ENCODE data around the gene NAA16.

Gene NAA16

DNA sequence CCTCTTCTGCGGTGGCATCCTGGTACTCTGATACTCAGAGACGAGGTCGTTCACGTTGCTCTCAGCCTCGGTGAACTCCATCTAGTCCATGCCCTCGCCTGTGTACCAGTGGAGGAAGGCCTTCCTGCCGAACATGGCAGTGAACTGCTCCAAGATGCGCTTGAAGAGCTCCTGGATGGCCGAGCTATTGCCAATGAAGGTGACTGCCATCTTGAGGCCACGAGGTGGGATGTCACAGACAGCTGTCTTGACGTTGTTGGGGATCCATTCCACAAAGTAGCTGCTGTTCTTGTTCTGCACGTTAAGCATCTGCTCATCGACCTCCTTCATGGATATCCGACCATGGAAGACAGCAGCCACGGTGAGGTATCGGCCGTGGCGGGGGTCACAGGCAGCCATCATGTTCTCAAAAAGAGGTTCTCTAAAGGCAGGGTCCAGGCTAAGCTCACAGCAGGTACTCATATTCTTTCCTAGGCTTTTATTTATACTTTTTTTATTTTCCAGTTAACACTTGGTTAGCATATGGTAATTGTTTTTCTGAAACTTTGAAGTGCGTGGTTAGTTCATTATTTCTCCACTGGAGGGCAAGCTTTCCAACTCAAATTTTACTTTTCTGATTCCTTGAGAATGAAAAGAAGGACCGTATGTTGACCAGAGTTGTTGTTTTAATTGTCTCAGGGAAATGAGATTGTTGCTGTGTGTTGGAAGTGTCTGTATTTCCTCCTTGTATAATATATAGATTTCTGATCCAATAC is 73.9 kb downstream of the NAA16 start:
- no peaks in the 10 kb centered on the region for H4K20me1 ChIP-seq (ENCODE audit: insufficient read depth, low read length)
- DNase-seq: no peak

DNA sequence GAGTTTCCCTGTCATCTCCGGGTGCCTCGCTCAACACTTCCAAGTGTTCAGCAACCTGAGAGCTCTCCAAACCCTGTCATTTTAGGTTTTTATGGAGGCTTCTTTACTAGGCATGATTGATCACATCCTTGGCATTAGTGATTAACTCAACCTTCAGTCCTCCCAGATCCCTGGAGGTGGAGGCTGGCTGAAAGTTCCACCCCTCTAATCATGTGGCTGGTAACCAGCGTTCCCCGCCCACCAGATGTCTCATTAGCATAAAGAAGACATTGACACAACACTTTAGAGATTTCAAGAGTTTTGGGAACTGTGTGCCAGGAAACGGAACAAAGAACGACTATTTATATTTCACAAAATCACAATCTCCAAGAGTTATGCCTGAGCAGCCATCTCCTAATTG is 75.1 kb downstream of the NAA16 start:
- DNase-seq: no peak
- no peak overlapping the region for H3K9ac ChIP-seq (ENCODE audit: low read length)

More for the DNA sequence above, 73.9 kb downstream of the NAA16 start:
- Histone ChIP-seq H2AFZ (ENCODE audit: low read length) (no peak overlapping the region), H3K9me3 (replicated peaks; ENCODE audit: insufficient read depth, low read length) (no peaks in the 10 kb centered on the region), H3K27me3 (replicated peaks; ENCODE audit: insufficient read depth, low read length) (no peaks in the 10 kb centered on the region), H3K4me1 (ENCODE audit: low read length) (no peaks in the 10 kb centered on the region), H3K9me2 (replicated peaks; ENCODE audit: insufficient read depth, low read length) (no peaks in the 10 kb centered on the region), H3K9ac (ENCODE audit: low read length) (no peak overlapping the region), H3K79me2 (ENCODE audit: low read length) (no peaks in the 10 kb centered on the region), H3K27ac (ENCODE audit: low read length) (no peak overlapping the region), H3K36me3 (replicated peaks; ENCODE audit: insufficient read depth, low read length) (no peaks in the 10 kb centered on the region), H3K4me3 (ENCODE audit: low read length) (no peak overlapping the region), H3K4me2 (ENCODE audit: low read depth, low read length) (no peak overlapping the region), H3F3A (ENCODE audit: insufficient read depth, low read length) (no peaks in the 10 kb centered on the region)
- TF ChIP-seq EZH2 (optimal IDR thresholded peaks at IDR 0.05; ENCODE audit: low read depth, low read length): no peak
- TF ChIP-seq EZH2phosphoT487 (IDR thresholded peaks at IDR 0.05; ENCODE audit: low read length): no peak
- TF ChIP-seq, protein P1, sequence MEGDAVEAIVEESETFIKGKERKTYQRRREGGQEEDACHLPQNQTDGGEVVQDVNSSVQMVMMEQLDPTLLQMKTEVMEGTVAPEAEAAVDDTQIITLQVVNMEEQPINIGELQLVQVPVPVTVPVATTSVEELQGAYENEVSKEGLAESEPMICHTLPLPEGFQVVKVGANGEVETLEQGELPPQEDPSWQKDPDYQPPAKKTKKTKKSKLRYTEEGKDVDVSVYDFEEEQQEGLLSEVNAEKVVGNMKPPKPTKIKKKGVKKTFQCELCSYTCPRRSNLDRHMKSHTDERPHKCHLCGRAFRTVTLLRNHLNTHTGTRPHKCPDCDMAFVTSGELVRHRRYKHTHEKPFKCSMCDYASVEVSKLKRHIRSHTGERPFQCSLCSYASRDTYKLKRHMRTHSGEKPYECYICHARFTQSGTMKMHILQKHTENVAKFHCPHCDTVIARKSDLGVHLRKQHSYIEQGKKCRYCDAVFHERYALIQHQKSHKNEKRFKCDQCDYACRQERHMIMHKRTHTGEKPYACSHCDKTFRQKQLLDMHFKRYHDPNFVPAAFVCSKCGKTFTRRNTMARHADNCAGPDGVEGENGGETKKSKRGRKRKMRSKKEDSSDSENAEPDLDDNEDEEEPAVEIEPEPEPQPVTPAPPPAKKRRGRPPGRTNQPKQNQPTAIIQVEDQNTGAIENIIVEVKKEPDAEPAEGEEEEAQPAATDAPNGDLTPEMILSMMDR (IDR thresholded peaks at IDR 0.05; ENCODE audit: low read length): peak; percentile 24

DNA sequence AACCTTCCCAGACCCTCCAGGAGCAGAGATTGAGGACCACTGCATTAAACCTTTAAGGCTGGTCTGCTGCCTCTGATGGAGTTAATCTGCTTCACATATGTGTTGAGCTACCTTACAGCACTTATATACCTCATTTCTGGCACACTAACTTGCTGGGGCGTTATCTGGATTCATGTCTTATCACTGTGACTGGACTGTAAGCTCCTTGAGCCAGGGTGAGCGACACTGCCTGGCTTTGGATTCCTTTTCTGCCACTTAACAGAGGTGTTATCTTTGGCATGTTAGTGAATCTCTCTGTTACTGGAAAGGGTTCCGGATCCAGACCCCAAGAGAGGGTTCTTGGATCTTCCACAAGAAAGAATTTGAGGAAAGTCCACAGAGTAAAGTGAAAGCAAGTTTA is 76.5 kb downstream of the NAA16 start:
- Histone ChIP-seq H3K4me2 (ENCODE audit: low read depth, low read length) (no peak overlapping the region), H3K4me3 (ENCODE audit: low read length) (no peak overlapping the region), H3K9me3 (replicated peaks; ENCODE audit: insufficient read depth, low read length) (no peaks in the 10 kb centered on the region), H3K4me1 (ENCODE audit: low read length) (no peaks in the 10 kb centered on the region), H4K20me1 (ENCODE audit: insufficient read depth, low read length) (no peaks in the 10 kb centered on the region), H3K36me3 (replicated peaks; ENCODE audit: insufficient read depth, low read length) (no peaks in the 10 kb centered on the region), H3K27me3 (replicated peaks; ENCODE audit: insufficient read depth, low read length) (no peaks in the 10 kb centered on the region), H3F3A (ENCODE audit: insufficient read depth, low read length) (no peaks in the 10 kb centered on the region), H3K9ac (ENCODE audit: low read length) (no peak overlapping the region), H2AFZ (ENCODE audit: low read length) (no peak overlapping the region), H3K79me2 (ENCODE audit: low read length) (no peaks in the 10 kb centered on the region), H3K27ac (ENCODE audit: low read length) (no peak overlapping the region), H3K9me2 (replicated peaks; ENCODE audit: insufficient read depth, low read length) (no peaks in the 10 kb centered on the region)
- TF ChIP-seq EZH2 (optimal IDR thresholded peaks at IDR 0.05; ENCODE audit: low read depth, low read length) (no peak), EZH2phosphoT487 (IDR thresholded peaks at IDR 0.05; ENCODE audit: low read length) (no peak)
- TF ChIP-seq, protein P1 (IDR thresholded peaks at IDR 0.05; ENCODE audit: low read length): no peak
- DNase-seq: no peak

More for the DNA sequence above, 75.1 kb downstream of the NAA16 start:
- TF ChIP-seq EZH2phosphoT487 (IDR thresholded peaks at IDR 0.05; ENCODE audit: low read length): no peak
- no peak for TF ChIP-seq EZH2 (optimal IDR thresholded peaks at IDR 0.05; ENCODE audit: low read depth, low read length)
- TF ChIP-seq, protein P1 (IDR thresholded peaks at IDR 0.05; ENCODE audit: low read length): no peak
- H3F3A ChIP-seq (ENCODE audit: insufficient read depth, low read length): no peaks in the 10 kb centered on the region
- H3K9me3 ChIP-seq (replicated peaks; ENCODE audit: insufficient read depth, low read length): no peaks in the 10 kb centered on the region
- H3K79me2 ChIP-seq (ENCODE audit: low read length): no peaks in the 10 kb centered on the region
- no peak overlapping the region for H2AFZ ChIP-seq (ENCODE audit: low read length)
- H3K4me1 ChIP-seq (ENCODE audit: low read length): no peaks in the 10 kb centered on the region
- no peak overlapping the region for H3K4me3 ChIP-seq (ENCODE audit: low read length)
- no peaks in the 10 kb centered on the region for H3K36me3 ChIP-seq (replicated peaks; ENCODE audit: insufficient read depth, low read length)
- no peak overlapping the region for H3K4me2 ChIP-seq (ENCODE audit: low read depth, low read length)
- no peaks in the 10 kb centered on the region for H3K27me3 ChIP-seq (replicated peaks; ENCODE audit: insufficient read depth, low read length)
- no peaks in the 10 kb centered on the region for H3K9me2 ChIP-seq (replicated peaks; ENCODE audit: insufficient read depth, low read length)
- H4K20me1 ChIP-seq (ENCODE audit: insufficient read depth, low read length): no peaks in the 10 kb centered on the region
- no peak overlapping the region for H3K27ac ChIP-seq (ENCODE audit: low read length)
